GM12873 (cell line): Measurements from ENCODE around the gene SUPT4H1.

Experiments
- CTCF ChIP-seq: IDR thresholded peaks from 2 replicates; pipeline ENCODE4 v1.5.1; 2012; ENCODE audit warnings: low read depth, mild to moderate bottlenecking, moderate library complexity, low read length, control low read depth; ENCODE audit not compliant: insufficient read depth; ENCODE audit errors: missing control alignments

Gene SUPT4H1

DNA sequence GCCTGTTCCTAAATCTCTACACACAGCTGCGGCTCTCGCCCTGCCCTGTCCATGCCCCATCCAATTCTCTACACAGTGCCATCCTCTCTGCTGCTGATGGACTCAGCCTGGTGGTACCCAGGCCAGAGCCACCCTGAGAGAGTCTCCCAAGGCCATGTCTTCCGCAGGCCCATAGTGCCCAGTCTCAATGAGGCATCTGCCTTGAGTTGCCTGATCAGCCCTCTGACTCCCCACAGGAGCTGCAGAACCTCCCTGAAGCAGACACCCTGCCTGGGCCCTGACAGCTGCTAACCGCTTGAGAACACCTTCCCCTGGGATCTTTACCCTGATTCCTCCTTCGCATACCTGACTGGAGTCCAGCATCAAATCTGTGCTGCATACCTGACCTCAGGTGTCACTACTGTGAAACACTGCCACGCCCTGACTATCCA, 36.7 kb downstream of the SUPT4H1 start:
- no peak for TF ChIP-seq CTCF

DNA sequence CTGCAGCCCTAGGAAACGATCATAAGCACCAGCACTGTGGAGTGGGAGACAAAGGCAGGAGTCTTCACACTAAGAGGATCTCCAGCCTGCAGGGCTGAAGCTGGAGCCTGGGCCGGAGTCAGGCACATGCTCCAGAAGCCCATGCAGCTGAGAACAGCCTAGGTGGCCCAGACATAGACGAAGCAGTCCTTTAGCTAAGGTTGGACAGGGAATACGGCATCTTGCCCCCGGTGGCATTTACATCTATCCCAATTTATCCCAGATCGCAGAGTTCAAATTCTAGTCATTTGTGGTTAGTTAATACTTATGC, 37.3 kb downstream of the SUPT4H1 start:
- no peak for TF ChIP-seq CTCF

- no peak for TF ChIP-seq CTCF
Observed at GRCh38 chr17:58313815-58314705, 37.9 kb downstream of the SUPT4H1 start.

- TF ChIP-seq CTCF = no peak
Observed at GRCh38 chr17:58312829-58313228, 39.2 kb downstream of the SUPT4H1 start.

- TF ChIP-seq CTCF = no peak
Observed at GRCh38 chr17:58312021-58312630, 39.9 kb downstream of the SUPT4H1 start.

GRCh38 chr17:58311429-58311894, 40.5 kb downstream of the SUPT4H1 start:
- no peak for TF ChIP-seq CTCF

- TF ChIP-seq CTCF = no peak
Observed at GRCh38 chr17:58310511-58311428, 41.2 kb downstream of the SUPT4H1 start.
